IPS-11a (cell line): ENCODE data around the gene ZNF23.
A peak's percentile ranks its signal among the peaks of the same experiment; 100 is the strongest.
"Not testable (repeated sequence)": the region's sequence is repeated elsewhere in the genome, so short reads cannot be mapped to it uniquely, and the experiment has no call there.

Experiments used
- H3K4me3 ChIP-seq: one replicate; pipeline ENCODE4 v1.5.1; 2013; ENCODE audit warnings: low read depth, low read length, control low read depth

The ZNF23 gene

GRCh38 chr16:71461686-71462648 lies at the start of gene ZNF23:
TSS of gene ZNF23 (minus strand) at chr16:71462247. CDS start at chr16:71456796, 5,451 bp downstream.
- H3K4me3 ChIP-seq = peak within 1 kb of the TSS; percentile 97

GRCh38 chr16:71507061-71507460 lies 45.0 kb upstream of the ZNF23 start:
- no peak overlapping the region for H3K4me3 ChIP-seq

DNA sequence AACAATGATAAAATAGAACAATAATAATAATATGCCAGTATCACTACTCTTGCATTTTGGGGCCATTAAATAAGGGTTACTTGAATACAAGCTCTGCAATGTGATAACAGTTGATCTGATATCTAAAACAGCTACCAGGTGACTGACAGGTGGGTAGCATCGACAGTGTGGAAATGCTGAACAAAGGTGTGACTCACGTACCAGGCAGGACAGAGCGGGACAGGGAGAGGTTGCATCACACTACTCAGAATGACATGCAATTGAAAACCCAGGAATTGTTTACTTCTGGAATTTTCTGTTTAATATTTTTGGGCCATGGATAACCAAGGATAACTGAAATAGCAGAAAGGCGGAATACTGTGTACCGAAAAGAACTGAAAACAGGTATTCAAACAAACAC lies 42.9 kb upstream of the ZNF23 start:
- no peak overlapping the region for H3K4me3 ChIP-seq

DNA sequence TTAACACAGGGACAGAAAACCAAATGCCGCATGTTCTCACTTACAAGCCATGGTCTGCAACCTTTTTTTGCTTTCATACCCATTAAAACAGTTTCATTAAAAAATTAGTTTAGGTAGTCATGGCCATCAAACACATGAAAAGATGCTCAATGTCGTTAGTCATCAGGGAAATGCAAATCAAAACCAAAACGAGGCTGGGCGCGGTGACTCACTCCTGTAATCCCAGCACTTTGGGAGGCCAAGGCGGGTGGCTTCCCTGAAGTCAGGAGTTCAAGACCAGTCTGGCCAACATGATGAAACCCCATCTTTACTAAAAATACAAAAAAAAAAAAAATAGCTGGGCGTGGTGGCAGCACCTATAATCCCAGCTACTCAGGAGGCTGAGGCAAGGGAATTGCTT lies 42.0 kb upstream of the ZNF23 start:
- not testable (repeated sequence) for H3K4me3 ChIP-seq

DNA sequence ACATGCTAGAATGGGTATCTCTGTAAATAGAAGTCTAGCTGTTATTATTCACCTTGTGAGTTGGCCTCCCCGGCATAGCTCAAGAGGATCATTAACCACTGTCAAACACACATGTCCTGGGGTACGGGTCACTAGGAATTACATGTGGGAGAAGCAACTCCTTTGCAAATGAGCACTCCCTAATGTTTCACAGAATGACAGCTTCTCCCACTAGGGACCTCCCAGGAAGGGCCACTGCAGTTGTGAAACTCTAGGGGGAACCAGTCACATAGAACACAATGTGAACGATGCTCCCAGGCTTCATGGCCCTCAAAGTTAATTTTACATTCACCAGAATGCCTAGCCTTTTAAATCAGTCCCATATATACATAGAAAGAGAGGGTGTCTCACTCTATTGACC lies 39.5 kb upstream of the ZNF23 start:
- no peak overlapping the region for H3K4me3 ChIP-seq

DNA sequence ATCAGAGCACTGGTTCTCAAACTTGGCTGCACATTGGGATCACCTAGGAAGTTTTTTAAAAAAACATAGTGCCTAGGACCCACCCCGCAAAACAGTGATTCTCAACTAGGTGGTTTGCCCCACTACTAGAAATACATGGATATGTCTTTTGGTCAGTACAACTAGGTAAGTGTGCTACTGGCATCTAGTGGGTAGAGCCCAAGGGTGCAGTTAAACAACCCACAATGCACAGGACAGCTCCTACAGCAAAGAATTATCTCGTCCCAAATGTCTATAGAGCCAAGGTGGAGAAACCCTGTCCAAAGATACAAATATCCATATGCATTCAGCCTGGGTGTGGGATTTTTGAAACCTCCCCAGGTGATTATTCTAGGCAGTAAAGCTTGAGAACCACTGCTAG lies 38.9 kb upstream of the ZNF23 start:
- H3K4me3 ChIP-seq = no peak overlapping the region

DNA sequence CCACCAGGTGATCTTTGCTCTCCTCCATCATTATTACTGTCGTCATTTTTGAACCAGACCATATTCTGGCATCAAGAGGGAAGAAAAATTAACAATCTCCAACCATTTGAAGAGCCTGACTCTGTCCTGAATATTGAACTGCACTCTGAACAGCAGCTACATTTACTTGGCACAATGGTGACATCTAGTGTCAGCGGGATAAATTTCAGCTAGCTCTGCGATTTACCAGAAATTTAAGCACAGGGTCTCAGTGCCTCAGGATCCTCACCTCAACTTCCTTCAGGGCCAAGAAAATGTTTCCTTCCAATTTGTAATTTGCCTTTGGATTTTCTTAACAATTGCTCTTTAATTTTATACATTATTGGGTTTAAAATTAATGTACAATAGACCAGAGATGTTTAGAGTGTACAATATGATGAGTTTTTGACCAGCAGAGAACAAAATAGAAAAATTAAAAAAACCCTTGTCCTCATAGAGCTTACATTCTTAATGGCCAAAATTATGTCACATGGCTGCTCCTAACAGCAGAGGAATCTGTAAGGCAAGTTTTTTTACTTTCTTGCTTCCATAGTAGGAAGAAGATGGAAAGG lies 37.8 kb upstream of the ZNF23 start:
- H3K4me3 ChIP-seq = no peak overlapping the region

GRCh38 chr16:71498031-71498430 lies 36.0 kb upstream of the ZNF23 start:
- H3K4me3 ChIP-seq = no peak overlapping the region

DNA sequence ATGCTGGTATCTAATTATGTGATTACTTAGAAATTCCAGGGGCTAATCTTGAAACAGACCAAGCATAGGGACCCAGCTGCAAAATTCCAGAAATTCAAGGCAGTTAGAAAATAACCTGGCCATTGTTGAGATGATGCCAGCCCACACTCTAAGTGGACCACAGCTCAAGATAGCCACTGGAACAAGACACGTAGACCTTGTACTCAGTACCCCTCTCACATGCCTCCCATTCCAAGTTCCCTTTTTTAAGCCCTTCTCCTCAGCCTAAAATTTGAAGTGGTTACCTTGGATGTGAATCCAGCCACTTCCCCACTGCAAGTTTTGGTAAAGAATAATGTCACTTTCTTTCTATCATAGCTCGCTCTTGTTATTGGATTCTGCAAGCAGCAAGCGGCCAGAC lies 31.2 kb upstream of the ZNF23 start:
- H3K4me3 ChIP-seq = no peak overlapping the region

DNA sequence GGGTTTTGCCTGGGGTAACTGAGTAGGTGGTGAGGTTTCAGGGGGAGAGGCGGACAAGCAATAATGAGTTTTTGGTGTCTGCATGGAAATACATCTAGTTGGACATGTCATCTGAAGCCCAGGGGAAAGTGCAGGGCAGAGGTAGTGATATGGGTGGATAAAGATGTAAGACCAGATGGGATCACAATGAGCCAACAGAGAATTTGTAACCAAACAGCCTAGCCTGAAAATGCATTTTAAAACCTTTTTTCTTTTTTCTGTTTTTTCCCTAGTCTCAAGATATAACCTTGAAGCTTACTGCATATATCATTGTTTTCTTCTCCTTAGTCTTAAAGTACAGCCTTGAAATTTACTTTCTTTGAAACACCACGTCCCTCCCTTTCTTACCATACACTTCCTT lies 30.7 kb upstream of the ZNF23 start:
- no peak overlapping the region for H3K4me3 ChIP-seq

DNA sequence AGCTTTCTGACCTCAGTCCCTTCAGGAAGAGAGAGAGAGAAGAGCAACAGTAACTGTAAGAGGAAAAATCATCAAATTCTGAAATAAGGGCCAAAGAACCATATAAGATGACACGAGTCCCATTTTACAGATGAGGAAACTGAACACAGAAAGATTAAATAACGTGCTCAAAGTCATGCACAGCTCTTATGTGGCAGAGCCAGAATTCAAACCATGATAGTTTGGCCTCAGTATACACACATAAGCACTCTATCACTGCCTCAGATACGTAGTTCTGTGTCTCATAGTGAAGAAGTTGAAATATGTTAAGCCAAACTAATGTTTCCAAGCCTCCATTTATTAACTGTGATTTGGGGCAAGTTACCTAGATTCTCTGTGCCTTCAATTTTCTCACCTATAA lies 29.0 kb upstream of the ZNF23 start:
- no peak overlapping the region for H3K4me3 ChIP-seq

DNA sequence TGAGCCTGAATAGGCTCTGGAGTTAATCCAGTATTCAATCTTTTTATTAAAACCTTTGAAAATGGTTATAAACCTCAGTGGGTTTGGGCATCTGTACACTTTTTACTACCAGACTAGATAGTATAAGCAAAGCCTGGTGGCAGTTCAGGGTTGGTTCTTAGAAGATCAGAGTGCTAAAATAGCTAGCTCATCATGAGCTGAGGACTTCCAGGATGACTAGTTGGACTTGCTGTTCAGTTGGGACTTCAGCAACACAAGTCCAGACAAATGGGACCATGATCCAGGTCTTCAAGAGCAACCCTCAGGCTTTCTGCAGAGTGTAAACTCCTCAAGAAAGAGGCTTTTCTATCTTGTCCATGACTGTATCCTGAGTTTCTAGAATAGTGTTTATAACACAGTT lies 28.3 kb upstream of the ZNF23 start:
- no peak overlapping the region for H3K4me3 ChIP-seq

GRCh38 chr16:71489122-71489521 lies 27.1 kb upstream of the ZNF23 start, which contains the start of gene ZNF19:
TSS of gene ZNF19 (minus strand) at chr16:71489324. CDS start at chr16:71482114, 7,210 bp downstream.
- H3K4me3 ChIP-seq = no peak within 1 kb of the TSS

- peak overlapping the region; percentile 92 for H3K4me3 ChIP-seq
Measured at GRCh38 chr16:71484006-71484893, 22.2 kb upstream of the ZNF23 start.

DNA sequence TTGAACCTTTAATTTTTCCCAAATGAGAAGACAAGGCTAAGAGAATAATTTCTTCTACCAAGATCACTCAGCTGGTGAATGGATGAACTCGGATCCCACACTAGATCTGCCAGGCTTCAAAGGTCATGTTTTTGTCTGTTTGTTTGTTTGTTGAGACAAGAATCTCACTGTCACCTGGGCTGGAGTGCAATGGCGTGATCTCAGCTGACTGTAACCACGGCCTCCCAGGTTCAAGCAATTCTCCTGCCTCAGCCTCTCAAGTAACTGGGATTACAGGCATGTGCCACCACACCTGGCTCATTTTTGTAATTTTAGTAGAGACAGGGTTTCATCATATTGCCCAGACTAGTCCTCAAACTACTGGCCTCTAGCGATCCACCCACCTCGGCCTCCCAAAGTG lies 20.5 kb upstream of the ZNF23 start:
- H3K4me3 ChIP-seq = no peak overlapping the region

DNA sequence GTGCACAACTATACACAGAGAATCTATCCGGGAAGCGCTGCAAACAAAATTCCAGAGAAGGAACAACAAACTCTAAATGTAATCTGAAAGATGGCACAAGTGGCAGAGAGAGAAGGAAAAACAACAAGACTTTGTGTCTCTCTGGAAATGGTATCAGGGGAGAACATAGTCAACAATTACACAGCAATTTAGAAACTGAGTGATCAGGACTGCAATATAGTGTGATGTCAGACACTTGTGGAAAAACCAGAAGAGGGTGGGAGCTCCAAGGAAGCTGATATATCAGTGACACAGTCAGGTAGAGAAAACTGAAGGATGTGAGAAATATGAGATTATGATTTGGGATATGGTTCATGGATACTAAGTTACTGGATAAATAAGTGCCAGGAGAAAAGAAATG lies 18.9 kb upstream of the ZNF23 start:
- H3K4me3 ChIP-seq = no peak overlapping the region

GRCh38 chr16:71479420-71479819 lies 17.4 kb upstream of the ZNF23 start:
- no peak overlapping the region for H3K4me3 ChIP-seq

DNA sequence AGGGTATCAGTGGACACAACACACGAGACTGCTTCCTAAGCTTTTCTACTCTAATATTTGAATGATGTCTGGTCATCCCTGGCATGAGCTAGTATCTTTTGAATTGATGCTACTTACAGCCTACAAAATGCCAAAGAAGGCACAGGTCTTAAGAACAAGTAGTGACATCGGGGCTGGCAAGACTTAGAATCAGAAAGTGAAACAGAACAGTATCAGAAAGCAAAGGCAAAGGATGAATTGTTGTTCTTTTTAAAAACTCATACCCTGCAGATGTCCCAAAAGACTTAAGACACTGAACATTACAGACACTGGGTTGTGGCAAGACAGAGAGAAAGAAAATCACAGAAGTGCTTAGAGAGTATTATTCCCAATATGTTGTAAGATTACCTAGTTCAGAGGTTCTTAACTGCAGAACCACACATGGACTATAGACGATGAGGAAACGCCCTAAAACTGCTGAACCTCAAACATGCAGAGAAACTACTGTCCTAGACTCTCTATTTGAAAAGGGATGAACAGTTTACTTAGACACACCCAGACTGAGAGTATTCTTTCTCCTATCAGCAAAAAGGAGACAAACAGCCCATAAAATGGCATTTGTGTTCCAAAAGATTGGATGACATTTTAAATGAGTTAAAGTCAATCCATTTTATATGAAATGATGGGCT lies 14.5 kb upstream of the ZNF23 start:
- H3K4me3 ChIP-seq = no peak overlapping the region

DNA sequence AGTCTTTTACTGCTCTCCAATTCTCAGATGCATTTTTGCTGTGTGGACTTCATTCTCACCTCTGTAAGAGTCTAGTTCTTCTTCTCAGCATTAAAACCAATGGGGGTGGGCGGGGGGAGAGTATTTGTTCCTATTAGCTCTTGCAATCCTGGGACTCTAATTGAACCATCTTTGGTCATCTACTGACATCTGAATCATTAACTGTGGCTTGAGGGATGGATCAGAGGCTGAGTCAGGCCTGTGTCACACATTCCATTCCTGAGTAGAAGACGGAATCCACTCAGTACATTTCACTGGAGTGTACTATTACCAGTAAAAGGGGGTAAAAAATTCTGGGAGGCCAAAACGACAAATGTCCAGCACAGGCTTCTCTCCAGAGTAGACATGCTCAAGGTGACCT lies 12.8 kb upstream of the ZNF23 start:
- no peak overlapping the region for H3K4me3 ChIP-seq

DNA sequence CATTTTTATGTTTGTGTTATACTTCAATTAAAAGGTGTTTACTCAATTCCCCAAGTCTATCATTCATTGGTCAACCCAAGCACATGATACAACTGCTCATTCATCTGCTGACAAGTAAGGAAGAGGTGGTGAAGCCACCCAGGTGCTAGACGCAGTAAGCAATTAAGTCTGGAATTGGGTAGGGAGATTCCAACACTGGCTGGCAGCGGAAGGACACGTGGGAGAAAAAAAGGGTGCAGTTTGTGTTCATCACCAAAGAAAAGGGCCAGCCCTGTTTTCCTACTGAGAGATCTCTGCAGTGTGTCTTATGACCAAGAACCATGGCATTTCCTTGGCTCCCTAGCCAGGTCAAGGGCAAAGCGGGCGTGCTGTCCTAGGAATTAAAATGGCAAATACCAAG lies 11.8 kb upstream of the ZNF23 start:
- H3K4me3 ChIP-seq = no peak overlapping the region

DNA sequence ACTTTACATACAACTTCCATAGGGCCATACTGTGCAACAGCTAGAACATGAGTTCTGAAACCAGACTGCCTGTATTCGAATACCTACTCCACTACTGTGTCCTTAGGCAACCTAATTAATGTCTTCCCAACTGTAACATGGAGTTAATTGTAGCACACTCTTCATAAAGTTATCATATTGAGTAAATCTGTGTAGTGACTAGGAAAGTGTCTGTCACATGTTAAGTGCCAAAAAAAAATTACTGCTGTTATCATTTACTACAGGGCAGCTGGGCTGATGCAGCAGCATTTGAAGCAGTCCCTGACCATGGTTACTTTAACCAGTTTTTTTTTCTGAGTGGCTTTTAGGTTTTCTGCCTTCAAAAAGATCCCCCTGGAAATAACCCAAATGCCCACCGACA lies 10.9 kb upstream of the ZNF23 start:
- H3K4me3 ChIP-seq = no peak overlapping the region
